ENCODE data around the gene GUCY1A2.

- TF ChIP-seq CTCF (IDR thresholded peaks at IDR 0.05) (no peak), EZH2 (IDR thresholded peaks at IDR 0.05; ENCODE audit: borderline replicate concordance, insufficient read depth, low read depth, low read length, poor library complexity, severe bottlenecking) (no peak)
Measured at GRCh38 chr11:106959386-106959785, 58.9 kb downstream of the GUCY1A2 start.

Data from B cell (primary cell).